Mesendoderm (in vitro differentiated cells): Measurements from ENCODE around the gene TSPO2.

ENCODE experiments used
- DNase-seq: peaks from one replicate; pipeline ENCODE4 v3.0.0; 2013
- H2AK5ac ChIP-seq: 2 replicates; pipeline ENCODE4 v1.6.1; 2013; ENCODE audit warnings: low read length, inconsistent platforms
- H2BK120ac ChIP-seq: 2 replicates; pipeline ENCODE4 v1.6.1; 2013; ENCODE audit warnings: low read depth, mild to moderate bottlenecking, low read length, moderate library complexity, mixed read lengths
- H2BK15ac ChIP-seq: replicated peaks from 2 replicates; pipeline ENCODE4 v1.6.1; 2013; ENCODE audit warnings: low read depth, mild to moderate bottlenecking, moderate library complexity
- H2BK5ac ChIP-seq: 2 replicates; pipeline ENCODE4 v1.6.1; 2013; ENCODE audit warnings: low read length, inconsistent platforms
- H3K18ac ChIP-seq: 2 replicates; pipeline ENCODE4 v1.6.1; 2013; ENCODE audit warnings: mild to moderate bottlenecking, low read length, mixed read lengths
- H3K23ac ChIP-seq: one replicate; pipeline ENCODE4 v1.6.1; 2013; ENCODE audit warnings: low read length
- H3K27ac ChIP-seq: 2 replicates; pipeline ENCODE4 v1.5.1; 2013; ENCODE audit warnings: low read depth, mild to moderate bottlenecking, inconsistent platforms, low read length, moderate library complexity
- H3K27me3 ChIP-seq: 2 replicates; pipeline ENCODE4 v1.6.1; 2013; ENCODE audit warnings: low read length, control low read depth, mild to moderate bottlenecking, inconsistent platforms; ENCODE audit not compliant: insufficient read depth, poor library complexity
- H3K36me3 ChIP-seq: 2 replicates; pipeline ENCODE4 v1.6.1; 2013; ENCODE audit warnings: low read length, inconsistent platforms; ENCODE audit not compliant: control insufficient read depth, insufficient read depth
- H3K4ac ChIP-seq: one replicate; pipeline ENCODE4 v1.6.1; 2013; ENCODE audit warnings: low read depth, mild to moderate bottlenecking, low read length, moderate library complexity
- H3K4me1 ChIP-seq: 2 replicates; pipeline ENCODE4 v1.6.1; 2013; ENCODE audit warnings: low read depth, low read length, inconsistent platforms; ENCODE audit not compliant: control insufficient read depth
- H3K4me2 ChIP-seq: 2 replicates; pipeline ENCODE4 v1.6.1; 2013; ENCODE audit warnings: low read length
- H3K4me3 ChIP-seq: 2 replicates; pipeline ENCODE4 v1.5.1; 2013; ENCODE audit warnings: mild to moderate bottlenecking, low read length
- H3K56ac ChIP-seq: one replicate; pipeline ENCODE4 v1.6.1; 2013; ENCODE audit warnings: low read length
- H3K79me1 ChIP-seq: 2 replicates; pipeline ENCODE4 v1.6.1; 2013; ENCODE audit warnings: low read length, inconsistent platforms
- H3K79me2 ChIP-seq: 2 replicates; pipeline ENCODE4 v1.6.1; 2013; ENCODE audit warnings: mild to moderate bottlenecking, low read length; ENCODE audit not compliant: control insufficient read depth, insufficient read depth
- H3K9ac ChIP-seq: 2 replicates; pipeline ENCODE4 v1.6.1; 2013; ENCODE audit warnings: low read length, inconsistent platforms
- H4K5ac ChIP-seq: one replicate; pipeline ENCODE4 v1.6.1; 2013; ENCODE audit warnings: low read length
- H4K8ac ChIP-seq: one replicate; pipeline ENCODE4 v1.6.1; 2013; ENCODE audit warnings: low read depth, mild to moderate bottlenecking, control low read depth, low read length, moderate library complexity
- WGBS: extraction: QIAGEN DNeasy Blood & Tissue Kit; methylation state at CpG from one replicate; pipeline ENCODE4 v1.1.7; 2013; ENCODE audit warnings: low lambda C conversion rate, missing lambda C conversion rate; ENCODE audit not compliant: insufficient coverage; ENCODE audit errors: extremely low coverage; 5-methylcytosine and 5-hydroxymethylcytosine counted together

The TSPO2 gene

DNA sequence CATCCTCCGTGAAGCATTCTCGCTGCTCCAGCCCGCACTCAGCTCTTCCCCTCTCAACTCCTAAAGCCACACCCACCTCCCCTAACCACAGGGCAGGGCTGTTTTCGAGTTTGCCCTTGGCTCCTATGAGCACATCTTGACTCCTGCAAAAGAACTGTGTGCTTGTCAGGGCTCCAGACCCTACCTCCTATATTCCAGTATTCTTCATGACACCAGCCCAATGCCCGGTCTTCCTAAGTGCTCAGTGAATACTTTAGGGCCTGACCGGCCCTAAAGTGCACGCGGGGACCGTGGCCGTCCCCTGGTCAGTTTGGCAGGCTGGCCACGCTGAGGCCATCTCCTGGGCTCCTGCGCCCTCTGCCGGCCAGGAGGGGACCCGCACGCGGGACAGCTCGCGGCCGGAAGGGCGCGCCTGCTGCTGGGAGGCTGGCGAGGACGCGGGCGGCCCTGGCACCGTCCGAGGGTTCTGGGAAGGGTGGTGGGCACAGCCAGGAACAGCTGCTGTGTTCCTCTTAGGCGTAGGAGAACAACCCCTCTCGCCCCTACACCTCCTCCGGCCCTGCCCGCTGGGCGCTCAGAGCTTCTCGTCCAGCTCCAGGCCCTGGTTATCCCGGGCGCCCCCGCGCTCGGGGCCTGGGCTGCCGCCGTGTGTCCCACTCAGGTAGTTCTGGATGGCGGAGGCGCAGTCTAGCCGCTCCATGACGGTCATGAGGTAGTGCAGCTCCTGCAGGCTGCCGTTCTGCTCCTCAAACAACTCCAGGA lies 14.3 kb upstream of the TSPO2 start:
- no CpG with 5 or more reads among the region's 45 CpGs for WGBS
- Histone ChIP-seq H2BK5ac (peak overlapping the region; percentile 10), H3K23ac (peak overlapping the region; percentile 32), H2BK120ac (no peak overlapping the region), H3K4me2 (peak overlapping the region; percentile 90), H3K27ac (no peak overlapping the region), H4K5ac (no peak overlapping the region), H3K4me3 (peak overlapping the region; percentile 58), H4K8ac (no peak overlapping the region), H3K4me1 (peaks cover 8% of the 10 kb centered on the region), H3K18ac (peak overlapping the region; percentile 1), H2BK15ac (no peak overlapping the region), H3K27me3 (no peaks in the 10 kb centered on the region), H3K4ac (peak overlapping the region; percentile 83), H3K9ac (peak overlapping the region; percentile 74), H3K79me1 (no peaks in the 10 kb centered on the region), H3K79me2 (no peaks in the 10 kb centered on the region), H3K36me3 (no peaks in the 10 kb centered on the region), H3K56ac (peak overlapping the region; percentile 96), H2AK5ac (no peak overlapping the region)
- peak; percentile 94 for DNase-seq

GRCh38 chr6:41028561-41029412 lies 13.5 kb upstream of the TSPO2 start:
- Histone ChIP-seq H3K27me3 (no peaks in the 10 kb centered on the region), H3K9ac (peak overlapping the region; percentile 74), H3K23ac (peak overlapping the region; percentile 32), H2BK5ac (peak overlapping the region; percentile 10), H3K18ac (peak overlapping the region; percentile 6), H3K4me1 (peaks cover 8% of the 10 kb centered on the region), H3K56ac (peak overlapping the region; percentile 96), H3K4me2 (peak overlapping the region; percentile 58), H3K27ac (peak overlapping the region; percentile 41), H3K36me3 (no peaks in the 10 kb centered on the region), H3K79me1 (no peaks in the 10 kb centered on the region), H2BK120ac (no peak overlapping the region), H3K4me3 (peak overlapping the region; percentile 31), H4K5ac (no peak overlapping the region), H4K8ac (no peak overlapping the region), H2AK5ac (no peak overlapping the region), H3K4ac (peak overlapping the region; percentile 83), H3K79me2 (no peaks in the 10 kb centered on the region), H2BK15ac (no peak overlapping the region)
- peak; percentile 79 for DNase-seq
- WGBS, result no CpG with 5 or more reads among the region's 13 CpGs

DNA sequence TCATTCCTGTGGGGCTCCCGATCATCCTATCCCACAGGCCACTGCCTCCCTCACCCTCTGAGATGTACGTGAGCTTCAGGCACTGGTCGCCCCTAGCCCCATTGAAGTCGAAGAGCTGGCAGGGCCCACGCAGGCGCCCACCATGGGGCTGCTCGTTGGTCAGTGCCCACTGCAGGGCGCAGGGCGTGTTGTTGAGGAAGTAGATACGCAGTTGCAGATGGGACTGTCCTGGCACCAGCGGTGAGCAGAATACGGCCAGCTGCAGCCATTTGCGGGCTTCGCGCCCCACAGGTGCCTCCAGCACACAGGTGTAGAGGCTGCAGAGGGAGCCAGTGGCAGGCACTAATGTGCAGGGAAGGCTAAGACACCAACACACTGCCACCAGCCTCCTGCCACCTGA lies 9.4 kb upstream of the TSPO2 start:
- no peaks in the 10 kb centered on the region for H3K36me3 ChIP-seq
- no peak overlapping the region for H3K18ac ChIP-seq
- no peak overlapping the region for H2BK120ac ChIP-seq
- H3K4me1 ChIP-seq, result peaks cover 5% of the 10 kb centered on the region
- H3K27ac ChIP-seq, result no peak overlapping the region
- H3K4me2 ChIP-seq, result no peak overlapping the region
- H3K4me3 ChIP-seq, result no peak overlapping the region
- no peak overlapping the region for H2AK5ac ChIP-seq
- H3K27me3 ChIP-seq, result no peaks in the 10 kb centered on the region
- H3K56ac ChIP-seq, result no peak overlapping the region
- no peaks in the 10 kb centered on the region for H3K79me1 ChIP-seq
- H2BK5ac ChIP-seq, result no peak overlapping the region
- WGBS, result no CpG with 5 or more reads among the region's 15 CpGs
- H3K4ac ChIP-seq, result no peak overlapping the region
- no peak overlapping the region for H4K5ac ChIP-seq
- no peak overlapping the region for H2BK15ac ChIP-seq
- H4K8ac ChIP-seq, result no peak overlapping the region
- no peak overlapping the region for H3K9ac ChIP-seq
- DNase-seq, result no peak
- no peak overlapping the region for H3K23ac ChIP-seq
- H3K79me2 ChIP-seq, result no peaks in the 10 kb centered on the region

GRCh38 chr6:41033776-41034175 lies 8.5 kb upstream of the TSPO2 start:
- WGBS, result no CpG with 5 or more reads among the region's 13 CpGs

DNA sequence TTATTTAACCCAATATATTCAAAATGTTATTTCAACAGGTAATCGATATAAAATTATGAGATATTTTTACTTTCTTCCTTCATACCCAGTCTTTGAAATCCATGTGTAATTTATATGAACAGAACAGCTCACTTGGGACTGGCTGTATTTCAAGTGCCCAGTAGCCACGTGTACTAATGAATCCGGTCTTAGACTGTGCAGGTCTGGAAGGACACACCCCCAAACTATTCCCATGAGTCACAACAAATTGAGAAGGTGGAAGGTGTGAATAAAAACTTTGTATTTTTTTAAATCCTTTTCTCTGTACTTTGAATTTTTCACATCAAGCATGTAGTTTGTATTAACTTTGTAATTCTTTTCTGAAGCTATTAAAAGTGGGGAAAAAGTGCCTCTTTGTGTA lies 6.1 kb upstream of the TSPO2 start:
- no peak overlapping the region for H2BK5ac ChIP-seq
- H2BK15ac ChIP-seq, result no peak overlapping the region
- DNase-seq, result no peak
- H3K79me2 ChIP-seq, result no peaks in the 10 kb centered on the region
- no peak overlapping the region for H3K4me2 ChIP-seq
- no peak overlapping the region for H2AK5ac ChIP-seq
- H4K8ac ChIP-seq, result no peak overlapping the region
- no peak overlapping the region for H3K18ac ChIP-seq
- WGBS, result no CpG with 5 or more reads among the region's 3 CpGs
- no peaks in the 10 kb centered on the region for H3K36me3 ChIP-seq
- no peak overlapping the region for H3K9ac ChIP-seq
- no peaks in the 10 kb centered on the region for H3K4me1 ChIP-seq
- H3K79me1 ChIP-seq, result no peaks in the 10 kb centered on the region
- H3K4me3 ChIP-seq, result no peak overlapping the region
- no peak overlapping the region for H3K23ac ChIP-seq
- H3K56ac ChIP-seq, result no peak overlapping the region
- no peak overlapping the region for H2BK120ac ChIP-seq
- no peak overlapping the region for H3K27ac ChIP-seq
- H3K4ac ChIP-seq, result no peak overlapping the region
- no peak overlapping the region for H4K5ac ChIP-seq
- no peaks in the 10 kb centered on the region for H3K27me3 ChIP-seq

More at GRCh38 chr6:41033776-41034175, 8.5 kb upstream of the TSPO2 start:
- no peak overlapping the region for H3K27ac ChIP-seq
- H2BK120ac ChIP-seq, result no peak overlapping the region
- no peaks in the 10 kb centered on the region for H3K27me3 ChIP-seq
- no peak overlapping the region for H4K8ac ChIP-seq
- no peak overlapping the region for H2AK5ac ChIP-seq
- H3K36me3 ChIP-seq, result no peaks in the 10 kb centered on the region
- H4K5ac ChIP-seq, result no peak overlapping the region
- no peak overlapping the region for H3K56ac ChIP-seq
- H3K79me2 ChIP-seq, result no peaks in the 10 kb centered on the region
- no peak overlapping the region for H2BK5ac ChIP-seq
- H3K9ac ChIP-seq, result no peak overlapping the region
- H3K4me3 ChIP-seq, result no peak overlapping the region
- no peak overlapping the region for H3K4ac ChIP-seq
- DNase-seq, result no peak
- no peak overlapping the region for H3K23ac ChIP-seq
- H3K18ac ChIP-seq, result no peak overlapping the region
- H2BK15ac ChIP-seq, result no peak overlapping the region
- no peaks in the 10 kb centered on the region for H3K79me1 ChIP-seq
- peaks cover 2% of the 10 kb centered on the region for H3K4me1 ChIP-seq
- H3K4me2 ChIP-seq, result no peak overlapping the region
